Colonic mucosa (tissue), 4 donors: Measurements from ENCODE around the gene CDCA3. TPM values are rescaled to one million over a fixed set of nuclear protein-coding genes. Genes with fewer than 3 reads are reported as not detected.

Source experiments
- DNase-seq: peaks from one replicate; pipeline ENCODE4 v3.0.0-alpha.2; 2020
- H3K27ac ChIP-seq: fragments of 200-600 bp; one replicate; pipeline ENCODE4 v1.8.0; 2021
- H3K27me3 ChIP-seq: fragments of 200-600 bp; one replicate; pipeline ENCODE4 v1.8.0; 2021
- H3K36me3 ChIP-seq: fragments of 200-600 bp; one replicate; pipeline ENCODE4 v1.8.0; 2021
- H3K4me1 ChIP-seq: fragments of 200-600 bp; one replicate; pipeline ENCODE4 v1.8.0; 2021; ENCODE audit warnings: mild to moderate bottlenecking
- H3K4me3 ChIP-seq: fragments of 200-600 bp; one replicate; pipeline ENCODE4 v1.8.0; 2021
- H3K9ac ChIP-seq, 2 donors: one replicate each; pipeline ENCODE4 v1.7.0; 2013; ENCODE audit warnings: control low read depth in 2 of 2, low read depth in 2 of 2, low read length in 2 of 2
- H3K9me3 ChIP-seq: fragments of 200-600 bp; one replicate; pipeline ENCODE4 v1.8.0; 2021
- CTCF ChIP-seq: fragments of 200-600 bp; IDR thresholded peaks from one replicate; pipeline ENCODE4 v1.8.0; 2022; ENCODE audit warnings: antibody characterized with exemption, mild to moderate bottlenecking
- intact Hi-C: fragments of 100-400 bp; cut with DNase I; formaldehyde crosslinking; loops from one replicate; pipeline ENCODE4 v1.14.1; 2022
- total RNA-seq, 2 donors: library from RNA; stranded (reverse); fragmentation: NEBNext Ultra II Directional in 1 of 2; extraction: Animal tissue kit (Norgen Biotek cat#: 25700) in 1 of 2; gene quantifications; one replicate each; pipeline ENCODE4 v1.2.1, GENCODE V29; 2021
- donor health status: healthy.
- donor health status: DM: no; HTN: no; CAD: no.
- donor health status: DM: no; HTN: no; CAD: no.

The CDCA3 gene
- total RNA-seq, 2 donors from 2014 or later = 11.4 to 63.7 TPM

GRCh38 chr12:6799147-6799546 is 51.9 kb downstream of the CDCA3 start:
- Histone ChIP-seq H3K4me1 (no peaks in the 10 kb centered on the region), H3K9ac (no peak overlapping the region), H3K36me3 (no peaks in the 10 kb centered on the region), H3K27me3 (no peaks in the 10 kb centered on the region), H3K9me3 (no peaks in the 10 kb centered on the region), H3K27ac (no peak overlapping the region), H3K4me3 (no peak overlapping the region)
- no peak for DNase-seq
- no peak for TF ChIP-seq CTCF
- intact Hi-C loops = no loop called here

Other genes starting within 250 kb of the CDCA3 start
- gene CHD4, start 243.9 kb downstream of the CDCA3 start, total RNA-seq = 100 to 1,000 TPM; 153 to 199 TPM
- 10 to 100 TPM; 27.0 to 32.7 TPM for gene LPAR5, start 215.3 kb downstream of the CDCA3 start, total RNA-seq
- gene ACRBP, start 203.9 kb downstream of the CDCA3 start, total RNA-seq = 1 to 10 TPM; 1.6 to 1.9 TPM
- 10 to 100 TPM; 20.0 to 33.8 TPM for gene ING4, start 188.2 kb downstream of the CDCA3 start, total RNA-seq
- gene ZNF384, start 161.9 kb downstream of the CDCA3 start, total RNA-seq = 10 to 100 TPM; 50.0 to 53.6 TPM
- gene PIANP, start 150.5 kb downstream of the CDCA3 start, total RNA-seq = 1 to 10 TPM in 1 of 2 donors, under 1 TPM in 1; 0.44 to 1.2 TPM
- 10 to 100 TPM; 33.3 to 47.6 TPM for gene COPS7A, start 127.2 kb downstream of the CDCA3 start, total RNA-seq
- gene MLF2, start 98.1 kb downstream of the CDCA3 start, total RNA-seq = 100 to 1,000 TPM; 199 to 212 TPM
- gene PTMS, start 84.9 kb downstream of the CDCA3 start, total RNA-seq = 100 to 1,000 TPM; 169 to 182 TPM
- gene LAG3, start 78.8 kb downstream of the CDCA3 start, total RNA-seq = 1 to 10 TPM; 1.0 to 1.2 TPM
- 10 to 100 TPM in 1 of 2 donors, 1 to 10 TPM in 1; 6.2 to 13.4 TPM for gene CD4, start 61.8 kb downstream of the CDCA3 start, total RNA-seq
- 1 to 10 TPM; 1.9 to 2.7 TPM for gene GPR162, start 29.5 kb downstream of the CDCA3 start, total RNA-seq
- gene P3H3, start 22.9 kb downstream of the CDCA3 start, total RNA-seq = 1 to 10 TPM; 4.4 to 5.3 TPM
- gene GNB3, start 10.4 kb downstream of the CDCA3 start, total RNA-seq = under 1 TPM; 0.62 to 0.72 TPM
- 100 to 1,000 TPM in 1 of 2 donors, 10 to 100 TPM in 1; 82.6 to 132 TPM for gene USP5, start 864 bp upstream of the CDCA3 start, total RNA-seq
- gene TPI1, start 16.2 kb upstream of the CDCA3 start, total RNA-seq = 1,000 to 10,000 TPM; 1,097 to 1,106 TPM
- gene SPSB2, start 22.0 kb upstream of the CDCA3 start, total RNA-seq = 10 to 100 TPM in 1 of 2 donors, 1 to 10 TPM in 1; 8.4 to 19.8 TPM
- gene LRRC23, start 53.5 kb upstream of the CDCA3 start, total RNA-seq = 1 to 10 TPM; 7.3 to 8.0 TPM
- gene ENO2, start 63.3 kb upstream of the CDCA3 start, total RNA-seq = 10 to 100 TPM in 1 of 2 donors, 1 to 10 TPM in 1; 7.6 to 15.7 TPM
- 100 to 1,000 TPM in 1 of 2 donors, 10 to 100 TPM in 1; 67.5 to 103 TPM for gene ATN1, start 76.7 kb upstream of the CDCA3 start, total RNA-seq
- gene RNU7-1, start 92.5 kb upstream of the CDCA3 start, total RNA-seq = not detected
- 100 to 1,000 TPM; 114 to 206 TPM for gene C12orf57, start 92.7 kb upstream of the CDCA3 start, total RNA-seq
- 10 to 100 TPM; 44.8 to 48.1 TPM for gene PTPN6, start 100.1 kb upstream of the CDCA3 start, total RNA-seq
- gene PHB2, start 119.4 kb upstream of the CDCA3 start, total RNA-seq = 100 to 1,000 TPM; 233 to 323 TPM
- 10 to 100 TPM; 27.2 to 62.3 TPM for gene EMG1, start 119.6 kb upstream of the CDCA3 start, total RNA-seq
- gene LPCAT3, start 167.2 kb upstream of the CDCA3 start, total RNA-seq = 10 to 100 TPM; 71.8 to 77.9 TPM
- gene C1S, start 209.4 kb upstream of the CDCA3 start, total RNA-seq = 10 to 100 TPM; 35.8 to 97.2 TPM
- gene C1R, start 241.2 kb upstream of the CDCA3 start, total RNA-seq = 100 to 1,000 TPM in 1 of 2 donors, 10 to 100 TPM in 1; 40.1 to 104 TPM